ENCODE data around the gene ALDH3B2.

Gene ALDH3B2

DNA sequence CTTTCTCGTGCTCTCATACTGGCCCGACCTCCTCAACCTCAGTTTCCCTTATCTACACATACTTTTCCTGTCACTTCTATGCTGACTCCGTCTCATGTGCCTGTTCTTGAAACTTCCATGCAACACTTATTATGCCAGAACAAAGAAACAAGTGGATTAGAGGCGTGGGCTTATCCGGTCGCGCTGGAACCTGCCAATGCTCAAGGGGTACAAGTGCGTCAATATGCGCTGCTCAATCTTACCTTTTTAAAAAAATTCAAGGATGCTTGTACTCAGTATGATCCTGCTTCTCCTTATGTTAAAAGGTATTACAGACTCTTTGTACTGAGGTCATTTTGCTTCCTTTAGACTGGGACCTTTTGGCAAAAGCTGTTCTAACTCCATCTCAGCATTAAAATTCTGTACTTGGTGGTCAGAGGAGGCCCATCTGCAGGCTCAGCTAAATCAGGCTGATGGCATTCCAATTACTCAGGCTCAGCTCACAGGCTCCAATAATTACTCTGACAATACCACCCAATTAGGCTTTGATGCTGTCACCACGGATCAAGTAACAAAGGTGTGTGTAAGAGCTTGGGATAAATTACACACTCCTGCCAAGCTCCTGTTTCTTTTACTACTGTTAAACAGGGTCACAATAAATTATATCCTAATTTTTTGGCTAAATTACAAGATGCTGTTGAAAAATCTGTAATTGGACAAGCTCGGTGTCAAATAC, 26.3 kb upstream of the ALDH3B2 start:
- Histone ChIP-seq H3K36me3 (ENCODE audit: low read length) (no peaks in the 10 kb centered on the region), H3K9me2 (replicated peaks; ENCODE audit: insufficient read depth, low read length) (no peaks in the 10 kb centered on the region), H3K79me2 (ENCODE audit: insufficient read depth, low read length) (no peaks in the 10 kb centered on the region), H3K9me3 (ENCODE audit: insufficient read depth, low read length) (no peaks in the 10 kb centered on the region), H3F3A (ENCODE audit: insufficient read depth) (no peaks in the 10 kb centered on the region), H3K27ac (ENCODE audit: low read depth, low read length) (no peak overlapping the region), H4K20me1 (ENCODE audit: low read depth, low read length) (no peaks in the 10 kb centered on the region), H3K4me2 (ENCODE audit: low read depth, low read length, poor library complexity, severe bottlenecking) (no peak overlapping the region), H3K27me3 (ENCODE audit: low read length) (no peaks in the 10 kb centered on the region), H3K9ac (ENCODE audit: low read length) (no peak overlapping the region), H2AFZ (ENCODE audit: low read depth, low read length, severe bottlenecking) (no peak overlapping the region), H3K4me3 (ENCODE audit: insufficient read depth, low read length, poor library complexity, severe bottlenecking) (no peak overlapping the region)
- no peak for TF ChIP-seq EZH2phosphoT487 (conservative IDR thresholded peaks at IDR 0.05; ENCODE audit: low read length)
- TF ChIP-seq, protein P1, sequence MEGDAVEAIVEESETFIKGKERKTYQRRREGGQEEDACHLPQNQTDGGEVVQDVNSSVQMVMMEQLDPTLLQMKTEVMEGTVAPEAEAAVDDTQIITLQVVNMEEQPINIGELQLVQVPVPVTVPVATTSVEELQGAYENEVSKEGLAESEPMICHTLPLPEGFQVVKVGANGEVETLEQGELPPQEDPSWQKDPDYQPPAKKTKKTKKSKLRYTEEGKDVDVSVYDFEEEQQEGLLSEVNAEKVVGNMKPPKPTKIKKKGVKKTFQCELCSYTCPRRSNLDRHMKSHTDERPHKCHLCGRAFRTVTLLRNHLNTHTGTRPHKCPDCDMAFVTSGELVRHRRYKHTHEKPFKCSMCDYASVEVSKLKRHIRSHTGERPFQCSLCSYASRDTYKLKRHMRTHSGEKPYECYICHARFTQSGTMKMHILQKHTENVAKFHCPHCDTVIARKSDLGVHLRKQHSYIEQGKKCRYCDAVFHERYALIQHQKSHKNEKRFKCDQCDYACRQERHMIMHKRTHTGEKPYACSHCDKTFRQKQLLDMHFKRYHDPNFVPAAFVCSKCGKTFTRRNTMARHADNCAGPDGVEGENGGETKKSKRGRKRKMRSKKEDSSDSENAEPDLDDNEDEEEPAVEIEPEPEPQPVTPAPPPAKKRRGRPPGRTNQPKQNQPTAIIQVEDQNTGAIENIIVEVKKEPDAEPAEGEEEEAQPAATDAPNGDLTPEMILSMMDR (IDR thresholded peaks at IDR 0.05; ENCODE audit: insufficient read depth, low read length, poor library complexity, severe bottlenecking), result no peak

DNA sequence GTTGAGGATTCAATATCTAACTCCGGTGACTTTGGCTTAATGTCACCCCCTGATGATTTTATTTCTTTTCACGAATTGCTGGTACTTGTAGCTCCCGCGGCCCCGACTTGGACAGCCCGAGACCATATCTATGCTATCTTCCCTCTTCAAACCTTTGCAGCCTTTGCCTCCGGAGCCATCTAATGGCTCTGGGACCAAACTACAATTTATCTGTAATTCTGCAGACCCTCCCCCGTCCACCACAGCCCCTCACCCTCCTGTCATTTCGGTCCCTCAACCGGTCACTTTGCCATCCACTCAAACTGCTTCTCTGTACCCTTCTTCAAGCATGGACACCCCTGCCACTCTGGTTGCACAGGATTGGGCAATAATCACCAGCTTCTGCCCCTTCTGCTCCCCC, 25.7 kb upstream of the ALDH3B2 start:
- no peak for TF ChIP-seq EZH2phosphoT487 (conservative IDR thresholded peaks at IDR 0.05; ENCODE audit: low read length)
- TF ChIP-seq, protein P1 (IDR thresholded peaks at IDR 0.05; ENCODE audit: insufficient read depth, low read length, poor library complexity, severe bottlenecking), result no peak
- no peak overlapping the region for H3K27ac ChIP-seq (ENCODE audit: low read depth, low read length)
- H3F3A ChIP-seq (ENCODE audit: insufficient read depth), result no peaks in the 10 kb centered on the region
- no peak overlapping the region for H3K4me2 ChIP-seq (ENCODE audit: low read depth, low read length, poor library complexity, severe bottlenecking)
- no peak overlapping the region for H3K4me3 ChIP-seq (ENCODE audit: insufficient read depth, low read length, poor library complexity, severe bottlenecking)
- H3K36me3 ChIP-seq (ENCODE audit: low read length), result no peaks in the 10 kb centered on the region
- H3K27me3 ChIP-seq (ENCODE audit: low read length), result no peaks in the 10 kb centered on the region
- no peaks in the 10 kb centered on the region for H3K9me2 ChIP-seq (replicated peaks; ENCODE audit: insufficient read depth, low read length)
- H3K9me3 ChIP-seq (ENCODE audit: insufficient read depth, low read length), result no peaks in the 10 kb centered on the region
- no peaks in the 10 kb centered on the region for H3K79me2 ChIP-seq (ENCODE audit: insufficient read depth, low read length)
- H2AFZ ChIP-seq (ENCODE audit: low read depth, low read length, severe bottlenecking), result no peak overlapping the region
- H4K20me1 ChIP-seq (ENCODE audit: low read depth, low read length), result no peaks in the 10 kb centered on the region
- no peak overlapping the region for H3K9ac ChIP-seq (ENCODE audit: low read length)

GRCh38 chr11:67699521-67699920, 25.1 kb upstream of the ALDH3B2 start:
- TF ChIP-seq, protein P1 (IDR thresholded peaks at IDR 0.05; ENCODE audit: insufficient read depth, low read length, poor library complexity, severe bottlenecking), result no peak
- TF ChIP-seq EZH2phosphoT487 (conservative IDR thresholded peaks at IDR 0.05; ENCODE audit: low read length), result no peak
- Histone ChIP-seq H3K4me2 (ENCODE audit: low read depth, low read length, poor library complexity, severe bottlenecking) (no peak overlapping the region), H3K4me3 (ENCODE audit: insufficient read depth, low read length, poor library complexity, severe bottlenecking) (no peak overlapping the region), H3K9me2 (replicated peaks; ENCODE audit: insufficient read depth, low read length) (no peaks in the 10 kb centered on the region), H4K20me1 (ENCODE audit: low read depth, low read length) (no peaks in the 10 kb centered on the region), H3K27ac (ENCODE audit: low read depth, low read length) (no peak overlapping the region), H3F3A (ENCODE audit: insufficient read depth) (no peaks in the 10 kb centered on the region), H3K9ac (ENCODE audit: low read length) (no peak overlapping the region), H3K36me3 (ENCODE audit: low read length) (no peaks in the 10 kb centered on the region), H3K27me3 (ENCODE audit: low read length) (no peaks in the 10 kb centered on the region), H2AFZ (ENCODE audit: low read depth, low read length, severe bottlenecking) (no peak overlapping the region), H3K79me2 (ENCODE audit: insufficient read depth, low read length) (no peaks in the 10 kb centered on the region), H3K9me3 (ENCODE audit: insufficient read depth, low read length) (no peaks in the 10 kb centered on the region)
